NT2/D1 (cell line): Measurements from ENCODE around the gene KDM4D.

Experiments
- DNase-seq: peaks from one replicate; pipeline ENCODE4 v3.0.0-alpha.2; 2011; ENCODE audit warnings: low read depth, low spot score
- H3K27me3 ChIP-seq: 2 replicates; pipeline ENCODE4 v1.6.0; 2011; ENCODE audit warnings: mild to moderate bottlenecking; ENCODE audit not compliant: insufficient read length, insufficient read depth
- H3K36me3 ChIP-seq: 2 replicates; pipeline ENCODE4 v1.6.1; 2011; ENCODE audit warnings: mild to moderate bottlenecking, low read length, mixed read lengths; ENCODE audit not compliant: insufficient read depth, insufficient read length
- H3K4me1 ChIP-seq: 2 replicates; pipeline ENCODE4 v1.5.1; 2011; ENCODE audit not compliant: insufficient read depth, insufficient read length
- H3K4me3 ChIP-seq: 2 replicates; pipeline ENCODE4 v1.5.1; 2011; ENCODE audit warnings: low read depth; ENCODE audit not compliant: insufficient read length
- H3K9ac ChIP-seq: 2 replicates; pipeline ENCODE4 v1.6.0; 2011; ENCODE audit warnings: low read depth; ENCODE audit not compliant: insufficient read length
- H3K9me3 ChIP-seq: 2 replicates; pipeline ENCODE4 v1.5.1; 2011; ENCODE audit warnings: mild to moderate bottlenecking, low read length; ENCODE audit not compliant: insufficient read depth
- SUZ12 ChIP-seq: IDR thresholded peaks from 2 replicates; pipeline ENCODE4 v1.6.1; 2011; ENCODE audit not compliant: insufficient read length, insufficient read depth; ENCODE audit errors: extremely low read depth
- YY1 ChIP-seq: IDR thresholded peaks from 2 replicates; pipeline ENCODE4 v1.6.1; 2011; ENCODE audit not compliant: insufficient read length, insufficient read depth
- ZNF274 ChIP-seq: IDR thresholded peaks from 2 replicates; pipeline ENCODE4 v1.6.1; 2011; ENCODE audit warnings: mild to moderate bottlenecking, low read depth, low read length

The KDM4D gene

DNA sequence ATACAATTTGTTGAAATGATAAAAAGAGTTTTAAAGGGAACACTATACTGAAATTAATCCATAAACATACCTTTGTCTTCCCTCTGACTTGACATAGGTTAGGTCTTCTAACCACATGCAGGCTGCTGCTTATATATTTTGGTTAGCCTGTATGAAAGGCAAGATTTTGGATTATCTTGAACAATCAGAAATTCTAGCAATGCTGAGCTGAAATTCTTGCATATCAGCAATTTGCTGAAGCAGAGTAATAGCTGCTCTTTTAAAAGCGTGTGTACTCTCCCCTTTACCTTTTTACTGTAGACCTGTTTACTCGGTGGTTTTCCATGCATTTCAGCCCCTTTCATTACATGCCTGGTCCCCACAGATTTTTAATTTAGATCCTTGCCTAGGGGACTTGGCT, 34.2 kb upstream of the KDM4D start:
- Histone ChIP-seq H3K9me3 (no peaks in the 10 kb centered on the region; the same call in 1 of the 2 replicates), H3K4me1 (no peaks in the 10 kb centered on the region), H3K9ac (no peak overlapping the region), H3K27me3 (no peaks in the 10 kb centered on the region), H3K4me3 (no peak overlapping the region), H3K36me3 (no peaks in the 10 kb centered on the region)
- DNase-seq: no peak
- TF ChIP-seq ZNF274 (no peak), SUZ12 (no peak)

DNA sequence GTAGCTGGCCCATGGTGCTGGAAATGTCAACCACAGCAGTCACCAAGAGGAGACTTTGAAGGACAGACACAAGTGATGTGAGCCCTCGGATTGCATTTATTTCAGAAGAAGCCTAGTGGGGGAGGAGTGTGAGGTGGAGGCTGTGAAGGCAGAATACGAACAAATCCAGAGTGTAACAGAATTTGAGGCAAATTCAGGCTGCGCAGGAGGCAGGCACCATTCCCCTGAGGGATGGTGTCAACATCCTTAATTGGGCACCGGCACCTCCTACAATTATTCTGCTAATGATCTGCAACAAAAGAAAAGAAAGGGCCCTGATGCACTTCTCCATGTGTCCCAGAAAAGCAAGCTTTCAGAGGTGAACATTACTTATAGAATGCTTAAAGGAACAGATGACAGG, 32.4 kb upstream of the KDM4D start:
- Histone ChIP-seq H3K4me3 (no peak overlapping the region), H3K9ac (no peak overlapping the region), H3K36me3 (no peaks in the 10 kb centered on the region), H3K9me3 (no peaks in the 10 kb centered on the region; the same call in 1 of the 2 replicates), H3K27me3 (no peaks in the 10 kb centered on the region), H3K4me1 (no peaks in the 10 kb centered on the region)
- TF ChIP-seq YY1 (no peak), ZNF274 (no peak), SUZ12 (no peak)
- DNase-seq: no peak

DNA sequence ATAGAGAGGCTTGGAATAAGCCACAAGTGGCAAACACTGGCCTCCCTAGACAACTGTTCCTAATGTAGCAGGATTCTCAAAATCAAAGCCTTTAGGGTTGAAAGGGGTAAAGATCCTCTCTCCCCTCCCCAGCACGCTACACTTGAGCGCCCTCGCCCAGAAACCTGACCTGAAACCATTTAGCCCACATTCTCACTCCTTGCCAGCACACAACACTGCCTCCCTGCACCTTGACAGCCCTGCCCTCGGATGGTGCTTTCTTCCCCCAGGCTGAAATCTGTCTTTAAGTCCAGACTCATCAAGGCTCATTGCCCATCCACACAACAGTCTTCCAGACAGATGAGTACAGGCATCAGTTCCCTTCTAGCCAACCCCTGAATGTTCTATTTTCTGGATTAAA, 26.7 kb upstream of the KDM4D start:
- no peak for DNase-seq

DNA sequence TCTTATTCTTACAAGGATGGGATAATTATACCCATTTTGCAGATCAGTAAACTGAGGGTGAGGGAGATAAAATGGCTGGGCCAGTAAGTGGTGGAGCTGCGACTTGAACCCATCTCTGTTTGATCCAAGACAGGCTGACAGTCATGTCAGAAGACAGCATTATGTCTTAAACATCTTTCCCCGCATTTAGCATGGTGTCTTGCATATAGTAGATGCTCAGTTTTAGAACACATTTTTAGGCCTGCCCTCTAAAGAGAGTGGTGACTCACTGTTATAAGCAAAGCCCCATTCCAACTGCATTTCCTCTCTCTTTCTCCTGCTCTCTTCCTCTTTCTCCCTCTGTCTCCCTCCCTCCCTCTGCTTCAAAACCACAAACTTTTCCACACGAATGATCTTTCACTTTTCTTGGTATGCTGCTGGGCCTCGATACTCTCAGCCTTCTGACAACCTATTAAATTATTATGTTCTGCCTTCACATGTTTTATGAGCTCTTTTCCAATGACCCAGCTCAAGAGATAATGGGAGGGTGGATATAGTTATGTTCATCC, 25.4 kb upstream of the KDM4D start:
- H3K4me3 ChIP-seq: no peak overlapping the region
- no peaks in the 10 kb centered on the region for H3K36me3 ChIP-seq
- TF ChIP-seq SUZ12 (no peak), YY1 (no peak), ZNF274 (no peak)
- no peak overlapping the region for H3K9ac ChIP-seq
- DNase-seq: no peak
- H3K4me1 ChIP-seq: no peaks in the 10 kb centered on the region
- no peaks in the 10 kb centered on the region; the same call in 1 of the 2 replicates for H3K9me3 ChIP-seq
- no peaks in the 10 kb centered on the region for H3K27me3 ChIP-seq

More for the DNA sequence above, 26.7 kb upstream of the KDM4D start:
- H3K27me3 ChIP-seq: no peaks in the 10 kb centered on the region
- no peak for TF ChIP-seq ZNF274
- no peak for TF ChIP-seq SUZ12
- no peak for TF ChIP-seq YY1
- H3K36me3 ChIP-seq: no peaks in the 10 kb centered on the region
- no peak overlapping the region for H3K4me3 ChIP-seq
- no peak overlapping the region for H3K9ac ChIP-seq
- H3K4me1 ChIP-seq: no peaks in the 10 kb centered on the region
- no peaks in the 10 kb centered on the region; the same call in 1 of the 2 replicates for H3K9me3 ChIP-seq

DNA sequence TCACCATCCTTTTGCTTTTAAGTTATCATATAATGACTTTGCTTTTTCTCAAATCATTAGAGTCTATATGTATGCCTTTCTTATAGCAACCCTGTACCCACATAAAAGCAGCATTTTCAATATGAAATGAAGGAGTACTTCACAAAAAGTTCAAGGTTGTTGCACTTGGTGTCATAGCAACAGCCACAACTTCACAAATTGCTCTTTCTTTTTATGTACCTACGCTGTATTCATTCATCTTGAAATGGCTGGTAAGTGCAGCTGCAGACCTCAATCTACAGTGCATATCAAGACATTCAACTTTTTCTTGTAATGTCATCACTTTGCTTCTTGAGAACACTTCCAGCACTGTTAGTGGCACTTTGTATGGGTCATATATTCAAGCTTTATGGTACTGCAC, 18.8 kb upstream of the KDM4D start:
- Histone ChIP-seq H3K36me3 (no peaks in the 10 kb centered on the region), H3K27me3 (no peaks in the 10 kb centered on the region), H3K9ac (no peak overlapping the region), H3K9me3 (no peaks in the 10 kb centered on the region), H3K4me3 (no peak overlapping the region), H3K4me1 (no peaks in the 10 kb centered on the region)
- TF ChIP-seq YY1 (no peak), ZNF274 (no peak), SUZ12 (no peak)
- DNase-seq: no peak

DNA sequence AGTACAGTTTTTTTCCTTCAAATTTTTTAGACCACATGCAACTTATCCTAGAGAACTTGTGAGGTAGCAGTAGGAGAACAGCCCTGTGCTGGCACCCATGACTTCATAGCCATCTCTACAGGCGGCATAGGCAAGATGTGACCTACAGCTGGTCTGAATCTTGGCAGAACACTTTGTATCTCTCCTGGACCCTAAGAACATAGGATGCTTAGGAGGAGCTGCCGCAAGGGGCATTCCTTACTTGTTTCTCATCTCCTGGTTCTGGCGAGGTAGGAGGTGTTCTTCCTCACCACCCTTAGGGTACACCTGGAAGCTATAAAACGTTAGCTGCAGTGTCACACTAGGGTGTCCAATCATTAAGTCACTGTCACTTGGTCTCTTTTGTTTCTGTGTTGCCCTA, 16.5 kb upstream of the KDM4D start:
- TF ChIP-seq YY1: no peak
- no peak overlapping the region for H3K4me3 ChIP-seq
- DNase-seq: no peak

DNA sequence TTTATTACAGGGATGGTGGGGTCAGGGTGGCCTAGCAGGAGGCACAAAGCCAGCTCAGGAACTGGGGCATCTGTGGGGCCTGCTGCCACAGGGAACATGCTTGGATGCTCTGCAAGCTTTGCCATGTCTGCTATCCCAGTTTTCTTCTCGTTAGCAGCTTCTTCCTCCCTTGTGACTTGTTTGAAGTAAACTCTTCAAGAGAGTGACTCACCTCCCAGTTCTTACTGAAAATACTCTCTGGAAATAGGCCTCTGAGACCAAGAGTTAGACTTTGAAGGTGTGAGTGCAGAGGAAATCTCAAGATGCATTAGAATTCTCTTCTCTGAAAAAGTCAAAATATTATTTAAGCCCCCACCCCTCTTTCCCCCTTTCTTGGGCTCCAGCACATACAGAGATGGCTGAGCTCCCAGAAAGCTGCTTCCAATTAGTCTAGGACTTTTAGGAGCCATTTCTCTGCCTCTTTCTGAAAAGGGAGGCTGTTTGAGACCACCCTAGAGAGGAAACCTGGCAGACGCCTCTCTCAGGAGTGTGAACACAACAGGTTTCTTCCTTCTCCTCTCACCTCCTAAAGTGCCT, 15.3 kb upstream of the KDM4D start:
- no peak overlapping the region for H3K4me3 ChIP-seq
- no peaks in the 10 kb centered on the region for H3K27me3 ChIP-seq
- DNase-seq: no peak
- peaks cover 24% of the 10 kb centered on the region for H3K36me3 ChIP-seq
- no peak for TF ChIP-seq ZNF274
- no peak for TF ChIP-seq YY1
- no peak for TF ChIP-seq SUZ12
- H3K9ac ChIP-seq: no peak overlapping the region
- no peaks in the 10 kb centered on the region for H3K4me1 ChIP-seq
- no peaks in the 10 kb centered on the region for H3K9me3 ChIP-seq

More for the DNA sequence above, 16.5 kb upstream of the KDM4D start:
- Histone ChIP-seq H3K4me1 (no peaks in the 10 kb centered on the region), H3K36me3 (peaks cover 14% of the 10 kb centered on the region), H3K9me3 (no peaks in the 10 kb centered on the region), H3K27me3 (no peaks in the 10 kb centered on the region), H3K9ac (no peak overlapping the region)

DNA sequence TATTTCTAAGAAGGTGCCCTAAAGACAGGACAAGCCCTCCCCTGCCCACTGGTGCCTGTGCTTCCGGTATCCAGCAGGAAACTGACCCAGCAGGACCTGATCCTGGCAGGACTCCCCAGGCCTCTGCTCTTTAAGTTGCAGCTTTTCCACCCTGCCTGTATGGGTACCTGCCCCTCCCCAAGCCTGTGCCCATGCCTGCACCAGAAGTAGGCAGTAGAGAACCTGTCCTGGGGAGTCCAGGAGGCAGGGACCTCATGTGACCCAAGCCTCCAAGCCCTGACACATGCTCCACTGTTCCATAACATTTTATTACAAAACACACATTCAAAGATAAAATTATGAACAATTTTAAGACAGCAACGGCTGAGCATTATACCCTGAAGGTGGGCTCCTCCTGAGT, 14.3 kb upstream of the KDM4D start:
- no peak overlapping the region for H3K4me3 ChIP-seq
- H3K4me1 ChIP-seq: no peaks in the 10 kb centered on the region
- no peak overlapping the region for H3K9ac ChIP-seq
- no peaks in the 10 kb centered on the region for H3K27me3 ChIP-seq
- H3K36me3 ChIP-seq: peaks cover 32% of the 10 kb centered on the region
- no peaks in the 10 kb centered on the region for H3K9me3 ChIP-seq
- no peak for TF ChIP-seq ZNF274
- TF ChIP-seq YY1: no peak
- no peak for TF ChIP-seq SUZ12
- DNase-seq: no peak
